GM13977 (cell line): ENCODE data around the gene ERGIC1.
A peak's percentile ranks its signal among the peaks of the same experiment; 100 is the strongest.

Source experiments
- DNase-seq: peaks from one replicate; pipeline ENCODE4 v3.0.0; 2012; ENCODE audit warnings: low spot score
- CTCF ChIP-seq: IDR thresholded peaks from 2 replicates; pipeline ENCODE4 v1.5.1; 2012; ENCODE audit warnings: mild to moderate bottlenecking, control low read depth; ENCODE audit not compliant: insufficient read depth; ENCODE audit errors: extremely low read depth, missing control alignments
- in situ Hi-C: fragments of 300-500 bp; cut with MboI; formaldehyde crosslinking; loops from one replicate; pipeline ENCODE4 v1.12.0; 2022; ENCODE audit warnings: low sequenced_read_pairs, low pct_unique_long_range_greater_than_20kb, mixed read lengths, inconsistent platforms; ENCODE audit not compliant: unreplicated experiment

ERGIC1 gene

GRCh38 chr5:172905346-172906140 lies 71.5 kb downstream of the ERGIC1 start:
- in situ Hi-C loops = no loop called here
- no peak for TF ChIP-seq CTCF
- DNase-seq = no peak

GRCh38 chr5:172906436-172906835 lies 72.4 kb downstream of the ERGIC1 start:
- DNase-seq = peak; percentile 76
- in situ Hi-C loops = no loop called here

GRCh38 chr5:172906888-172907287 lies 72.8 kb downstream of the ERGIC1 start:
- no peak for TF ChIP-seq CTCF
- in situ Hi-C loops = no loop called here
- DNase-seq = no peak

More at GRCh38 chr5:172906436-172906835, 72.4 kb downstream of the ERGIC1 start:
- TF ChIP-seq CTCF = no peak

GRCh38 chr5:172907657-172908056 lies 73.6 kb downstream of the ERGIC1 start:
- no peak for TF ChIP-seq CTCF
- in situ Hi-C loops = no loop called here
- DNase-seq = no peak

- no peak for DNase-seq
- TF ChIP-seq CTCF = no peak
- in situ Hi-C loops = no loop called here
Measured at GRCh38 chr5:172908662-172909061, 74.6 kb downstream of the ERGIC1 start.

- in situ Hi-C loops = no loop called here
- DNase-seq = no peak
- no peak for TF ChIP-seq CTCF
Measured at GRCh38 chr5:172909931-172910502, 76.0 kb downstream of the ERGIC1 start.
